ENCODE measurements around the gene DDX47. TPM values are rescaled to one million over a fixed set of nuclear protein-coding genes. Genes with fewer than 3 reads are reported as not detected.

Gene DDX47
- total RNA-seq, 4 donors from 2014 or later = 75.5 to 94.2 (median 81.8) TPM

- no peak overlapping the region for H3K4me3 ChIP-seq (replicated peaks in 1 of 3)
- WGBS, 2 donors = 96% methylated on average over 5 of the region's 5 CpGs
- no peak overlapping the region for H3K27ac ChIP-seq
- no peaks in the 10 kb centered on the region for H3K9me3 ChIP-seq
- intact Hi-C loops (cut with DNase I) = no loop called here
- no peaks in the 10 kb centered on the region for H3K27me3 ChIP-seq
- TF ChIP-seq CTCF (IDR thresholded peaks at IDR 0.05) (no peak), POLR2A (IDR thresholded peaks at IDR 0.05) (no peak)
- H3K36me3 ChIP-seq = no peaks in the 10 kb centered on the region
- no peak for DNase-seq
- peaks cover 42 to 57% of the 10 kb centered on the region in 2 donors for H3K4me1 ChIP-seq
These were observed 972 bp upstream of the DDX47 start for GRCh38 chr12:12812174-12812573.

DNA sequence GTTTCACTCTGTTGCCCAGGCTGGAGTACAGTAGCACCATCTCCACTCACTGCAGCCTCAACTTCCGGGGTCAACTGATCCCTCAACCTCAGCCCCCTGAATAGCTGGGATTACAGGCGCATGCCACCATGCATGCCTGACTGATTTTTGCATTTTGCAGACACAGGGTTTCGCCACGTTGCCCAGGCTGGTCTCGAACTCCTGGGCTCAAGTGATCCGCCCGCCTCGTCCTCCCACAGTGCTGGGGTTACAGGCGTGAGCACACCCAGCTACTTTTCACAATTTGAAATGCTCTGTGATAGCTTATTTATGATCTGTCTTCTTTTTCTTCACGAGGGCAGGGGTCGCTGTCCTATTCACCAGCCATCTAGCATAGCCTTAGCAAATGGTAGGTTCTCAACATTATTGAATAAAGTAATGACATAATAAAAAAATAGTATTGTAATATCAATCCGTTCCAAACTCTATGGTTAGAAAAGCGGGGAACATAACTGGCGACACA, 477 bp upstream of the DDX47 start:
- Histone ChIP-seq H3K27ac (peak overlapping the region in 1 of 3 donors; percentile 66), H3K4me1 (peaks cover 42 to 52% of the 10 kb centered on the region in 2 donors), H3K9me3 (no peaks in the 10 kb centered on the region), H3K4me3 (replicated peaks in 1 of 3) (no peak overlapping the region), H3K27me3 (no peaks in the 10 kb centered on the region), H3K36me3 (no peaks in the 10 kb centered on the region)
- 69% methylated on average over 14 of the region's 14 CpGs for WGBS, 2 donors
- TF ChIP-seq CTCF (IDR thresholded peaks at IDR 0.05) (no peak), POLR2A (IDR thresholded peaks at IDR 0.05) (no peak)
- intact Hi-C loops (cut with DNase I) = no loop called here
- peak in 1 of 2 donors; percentile 14 for DNase-seq

- Histone ChIP-seq H3K27me3 (no peaks in the 10 kb centered on the region), H3K27ac (no peak overlapping the region), H3K4me1 (peaks cover 58 to 71% of the 10 kb centered on the region in 2 donors), H3K9me3 (no peaks in the 10 kb centered on the region), H3K36me3 (peaks cover under 1 to 2% of the 10 kb centered on the region in 2 donors), H3K4me3 (replicated peaks in 1 of 3) (no peak overlapping the region)
- TF ChIP-seq POLR2A (IDR thresholded peaks at IDR 0.05) (no peak), CTCF (IDR thresholded peaks at IDR 0.05) (no peak)
- intact Hi-C loops (cut with DNase I) = no loop called here
- DNase-seq = no peak
- WGBS, 2 donors = 96 to 97% methylated on average over 7 of the region's 7 CpGs
These were observed 4.5 kb downstream of the DDX47 start for GRCh38 chr12:12817616-12818015.

DNA sequence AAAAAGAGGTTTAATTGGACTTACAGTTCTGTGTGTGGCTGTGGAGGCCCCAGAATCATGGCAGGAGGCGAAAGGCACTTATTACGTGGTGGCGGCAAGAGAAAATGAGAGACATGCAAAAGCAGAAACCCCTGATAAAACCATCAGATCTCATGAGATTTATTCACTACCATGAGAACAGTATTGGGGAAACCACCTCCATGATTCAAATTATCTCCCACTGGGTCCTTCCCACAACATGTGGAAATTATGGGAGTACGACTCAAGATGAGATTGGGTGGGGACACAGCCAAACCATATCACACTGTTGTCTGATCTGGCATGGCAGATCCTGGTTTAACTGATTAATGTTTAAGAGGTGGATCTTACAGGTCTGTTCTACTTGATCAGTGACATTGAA, 5.6 kb downstream of the DDX47 start:
- peaks cover 11 to 13% of the 10 kb centered on the region in 2 donors for H3K36me3 ChIP-seq
- no peak for TF ChIP-seq POLR2A (IDR thresholded peaks at IDR 0.05)
- no peak for TF ChIP-seq CTCF (IDR thresholded peaks at IDR 0.05)
- peak overlapping the region in 2 of 3 donors; percentile 5 to 74 for H3K27ac ChIP-seq
- no peaks in the 10 kb centered on the region for H3K27me3 ChIP-seq
- no peak overlapping the region for H3K4me3 ChIP-seq (replicated peaks in 1 of 3)
- no peak for DNase-seq
- intact Hi-C loops (cut with DNase I) = no loop called here
- H3K9me3 ChIP-seq = no peaks in the 10 kb centered on the region
- WGBS, 2 donors = 85 to 90% methylated on average over 4 of the region's 4 CpGs
- peaks cover 55 to 66% of the 10 kb centered on the region in 2 donors for H3K4me1 ChIP-seq

GRCh38 chr12:12819221-12819620, 6.1 kb downstream of the DDX47 start:
- TF ChIP-seq CTCF (IDR thresholded peaks at IDR 0.05) (no peak), POLR2A (IDR thresholded peaks at IDR 0.05) (no peak)
- Histone ChIP-seq H3K4me3 (replicated peaks in 1 of 3) (no peak overlapping the region), H3K4me1 (peaks cover 51 to 61% of the 10 kb centered on the region in 2 donors), H3K36me3 (peaks cover 16 to 18% of the 10 kb centered on the region in 2 donors), H3K27me3 (no peaks in the 10 kb centered on the region), H3K27ac (peak overlapping the region; percentile 54 to 74 (median 68)), H3K9me3 (no peaks in the 10 kb centered on the region)
- WGBS, 2 donors = 91 to 94% methylated on average over 2 of the region's 2 CpGs
- intact Hi-C loops (cut with DNase I) = no loop called here
- DNase-seq = no peak
